ENCODE data around the gene ZNF569. TPM values are rescaled to one million over a fixed set of nuclear protein-coding genes. Genes with fewer than 3 reads are reported as not detected.
A peak's percentile ranks its signal among the peaks of the same experiment; 100 is the strongest.

ZNF569 gene
- total RNA-seq, 6 donors from 2014 or later, result 1.0 to 4.8 (median 2.9) TPM

DNA sequence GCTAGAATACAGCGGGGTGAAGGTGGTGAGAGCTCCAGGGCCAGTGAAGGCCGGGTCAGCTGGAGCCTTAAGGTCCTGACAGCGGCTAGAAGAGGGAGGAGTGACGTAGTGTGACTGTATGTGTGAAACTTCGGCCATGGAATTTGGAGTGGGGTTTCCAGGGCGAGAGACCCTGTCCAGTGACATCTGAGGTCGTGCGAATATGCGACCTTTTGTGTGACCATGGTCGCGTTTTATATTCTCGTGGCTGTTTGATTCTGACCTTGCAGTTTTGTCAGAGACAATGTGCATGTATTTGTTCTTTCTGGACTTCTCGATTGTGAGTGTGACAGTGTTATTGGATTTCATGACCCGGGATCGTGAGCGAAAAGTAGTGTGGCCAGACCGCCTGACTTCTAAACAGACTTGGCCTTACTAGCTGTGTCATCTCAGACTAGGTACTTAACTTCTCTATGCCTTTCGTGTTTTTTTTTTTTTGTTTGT lies 405 bp upstream of the ZNF569 start:
- peak overlapping the region; percentile 10 to 86 (median 68) for H3K4me3 ChIP-seq
- WGBS, 2 donors, result 41 to 42% methylated on average over 18 of the region's 18 CpGs
- TF ChIP-seq, protein P1, sequence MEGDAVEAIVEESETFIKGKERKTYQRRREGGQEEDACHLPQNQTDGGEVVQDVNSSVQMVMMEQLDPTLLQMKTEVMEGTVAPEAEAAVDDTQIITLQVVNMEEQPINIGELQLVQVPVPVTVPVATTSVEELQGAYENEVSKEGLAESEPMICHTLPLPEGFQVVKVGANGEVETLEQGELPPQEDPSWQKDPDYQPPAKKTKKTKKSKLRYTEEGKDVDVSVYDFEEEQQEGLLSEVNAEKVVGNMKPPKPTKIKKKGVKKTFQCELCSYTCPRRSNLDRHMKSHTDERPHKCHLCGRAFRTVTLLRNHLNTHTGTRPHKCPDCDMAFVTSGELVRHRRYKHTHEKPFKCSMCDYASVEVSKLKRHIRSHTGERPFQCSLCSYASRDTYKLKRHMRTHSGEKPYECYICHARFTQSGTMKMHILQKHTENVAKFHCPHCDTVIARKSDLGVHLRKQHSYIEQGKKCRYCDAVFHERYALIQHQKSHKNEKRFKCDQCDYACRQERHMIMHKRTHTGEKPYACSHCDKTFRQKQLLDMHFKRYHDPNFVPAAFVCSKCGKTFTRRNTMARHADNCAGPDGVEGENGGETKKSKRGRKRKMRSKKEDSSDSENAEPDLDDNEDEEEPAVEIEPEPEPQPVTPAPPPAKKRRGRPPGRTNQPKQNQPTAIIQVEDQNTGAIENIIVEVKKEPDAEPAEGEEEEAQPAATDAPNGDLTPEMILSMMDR (IDR thresholded peaks at IDR 0.05), result no peak
- no peak for TF ChIP-seq EP300 (IDR thresholded peaks at IDR 0.05)
- no peak for TF ChIP-seq POLR2AphosphoS5 (IDR thresholded peaks at IDR 0.05)
- TF ChIP-seq POLR2A (IDR thresholded peaks at IDR 0.05), result no peak

DNA sequence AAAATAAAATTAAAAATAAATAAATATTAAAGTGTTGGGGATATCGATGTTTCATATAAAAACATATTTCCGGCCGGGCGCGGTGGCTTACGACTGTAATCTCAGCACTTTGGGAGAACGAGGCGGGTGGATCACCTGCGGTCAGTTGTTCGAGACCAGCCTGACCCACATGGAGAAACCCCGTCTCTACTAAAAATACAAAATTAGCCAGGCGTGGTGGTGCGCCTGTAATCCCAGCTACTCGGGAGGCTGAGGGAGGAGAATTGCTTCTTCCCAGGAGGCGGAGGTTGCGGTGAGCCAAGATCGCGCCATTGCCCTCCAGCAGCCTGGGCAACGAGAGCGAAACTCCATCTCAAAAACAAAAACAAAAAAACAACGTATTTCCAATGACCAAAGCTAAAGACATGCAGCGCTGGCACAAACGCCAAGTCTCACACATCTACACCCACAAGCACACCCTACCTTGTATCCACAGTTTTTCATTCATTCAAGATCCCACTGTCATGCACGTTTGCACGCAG lies 907 bp downstream of the ZNF569 start:
- WGBS, 2 donors, result 35 to 36% methylated on average over 25 of the region's 25 CpGs
- Histone ChIP-seq H3K36me3 (peaks cover 0 to 35% (median 3%) of the 10 kb centered on the region in 4 donors), H3K27me3 (no peaks in the 10 kb centered on the region), H3K9me3 (peaks cover 0 to 26% (median 15%) of the 10 kb centered on the region in 4 donors), H3K4me3 (peak overlapping the region; percentile 59 to 86 (median 68)), H3K27ac (peak overlapping the region; percentile 68 to 93 (median 88)), H3K4me1 (peaks cover 18 to 31% (median 21%) of the 10 kb centered on the region in 4 donors)
- ATAC-seq (ENCODE audit: low FRiP score in 2 of 2), result no peak
- DNase-seq, result no peak
- TF ChIP-seq, protein P1 (IDR thresholded peaks at IDR 0.05), result no peak
- no peak for TF ChIP-seq EP300 (IDR thresholded peaks at IDR 0.05)
- TF ChIP-seq POLR2A (IDR thresholded peaks at IDR 0.05), result no peak
- no peak for TF ChIP-seq POLR2AphosphoS5 (IDR thresholded peaks at IDR 0.05)

More for the DNA sequence above, 405 bp upstream of the ZNF569 start:
- peaks cover 0 to 30% (median 2%) of the 10 kb centered on the region in 4 donors for H3K36me3 ChIP-seq
- H3K27me3 ChIP-seq, result no peaks in the 10 kb centered on the region
- peak overlapping the region; percentile 68 to 93 (median 88) for H3K27ac ChIP-seq
- peaks cover 0 to 13% (median 6%) of the 10 kb centered on the region in 4 donors for H3K9me3 ChIP-seq
- ATAC-seq (ENCODE audit: low FRiP score in 2 of 2) (no peak), DNase-seq (no peak)
- peaks cover 18 to 31% (median 21%) of the 10 kb centered on the region in 4 donors for H3K4me1 ChIP-seq

DNA sequence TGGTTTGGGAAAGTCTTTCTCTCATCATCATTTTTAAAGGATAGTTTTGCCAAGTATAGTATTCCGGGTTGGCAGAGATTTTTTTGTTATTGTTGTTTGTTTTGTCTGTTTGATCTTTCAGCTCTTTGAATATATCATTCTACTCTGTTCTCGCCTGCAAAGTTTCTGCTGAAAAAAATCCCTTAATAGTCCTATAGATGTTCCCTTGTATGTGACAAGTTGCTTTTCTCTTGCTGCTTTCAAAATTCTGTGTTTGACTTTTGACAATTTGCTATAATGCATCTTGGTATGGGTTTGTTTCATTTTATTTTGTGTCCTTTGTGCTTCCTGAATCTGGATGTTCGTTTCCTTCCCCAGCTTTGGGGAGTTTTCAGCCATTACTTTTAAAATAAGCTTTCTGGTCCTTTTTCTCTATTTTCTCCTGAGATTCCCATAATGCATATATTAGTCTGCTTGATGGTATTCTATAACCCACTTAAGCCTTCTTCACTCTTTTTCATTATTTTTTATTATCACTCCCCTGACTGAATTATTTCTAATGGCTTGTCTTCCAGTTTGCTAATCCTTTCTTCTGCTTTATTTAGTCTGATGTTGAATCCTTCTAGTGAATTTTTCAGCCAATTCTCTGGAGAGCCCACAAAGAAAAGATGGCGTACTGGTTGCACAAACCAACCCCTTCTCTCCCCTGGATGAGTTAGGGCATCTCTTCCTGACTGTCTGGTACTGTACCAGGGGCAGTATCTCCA lies 14.6 kb downstream of the ZNF569 start:
- 98 to 100% methylated on average over 4 of the region's 4 CpGs for WGBS, 2 donors
- H3K9me3 ChIP-seq, result peaks cover 91 to 100% (median 98%) of the 10 kb centered on the region in 4 donors
- ATAC-seq (ENCODE audit: low FRiP score in 2 of 2) (no peak), DNase-seq (no peak)
- H3K27me3 ChIP-seq, result no peaks in the 10 kb centered on the region
- no peaks in the 10 kb centered on the region for H3K4me1 ChIP-seq
- H3K27ac ChIP-seq, result no peak overlapping the region
- TF ChIP-seq, protein P1 (IDR thresholded peaks at IDR 0.05), result no peak
- TF ChIP-seq EP300 (IDR thresholded peaks at IDR 0.05) (no peak), POLR2AphosphoS5 (IDR thresholded peaks at IDR 0.05) (no peak), POLR2A (IDR thresholded peaks at IDR 0.05) (no peak)
- H3K4me3 ChIP-seq, result no peak overlapping the region
- peaks cover 3 to 31% (median 16%) of the 10 kb centered on the region in 4 donors for H3K36me3 ChIP-seq

DNA sequence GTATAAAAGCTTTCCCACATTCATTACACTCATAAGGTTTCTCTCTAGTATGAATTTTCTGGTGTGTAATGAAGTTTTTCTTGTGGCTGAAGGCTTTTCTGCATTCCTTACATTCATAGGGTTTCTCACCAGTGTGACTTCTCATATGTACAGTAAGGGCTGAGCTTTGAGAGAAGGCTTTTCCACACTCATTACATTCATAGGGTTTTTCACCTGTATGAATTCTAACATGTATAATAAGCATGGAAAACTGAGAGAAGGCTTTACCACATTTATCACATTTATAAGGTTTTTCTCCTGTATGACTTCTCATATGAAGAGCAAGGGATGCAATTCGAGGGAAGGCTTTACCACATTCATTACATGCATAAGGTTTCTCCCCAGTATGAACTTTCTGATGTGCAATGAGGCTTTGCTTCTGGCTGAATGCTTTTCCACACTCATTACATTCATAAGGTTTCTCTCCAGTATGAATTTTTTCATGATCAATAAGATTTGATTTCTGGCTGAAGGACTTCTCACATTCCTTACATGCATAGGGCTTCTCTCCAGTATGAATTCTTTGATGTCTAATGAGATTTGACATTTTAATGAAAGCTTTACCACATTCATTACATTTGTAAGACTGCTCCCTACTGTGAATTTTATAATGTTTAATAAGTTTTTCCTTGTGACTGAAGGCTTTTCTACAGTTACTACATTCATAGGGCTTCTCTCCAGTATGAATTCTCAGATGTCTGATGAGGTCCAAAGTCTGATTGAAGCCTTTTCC lies 53.7 kb downstream of the ZNF569 start:
- TF ChIP-seq, protein P1 (IDR thresholded peaks at IDR 0.05), result no peak
- TF ChIP-seq EP300 (IDR thresholded peaks at IDR 0.05), result no peak
- TF ChIP-seq POLR2A (IDR thresholded peaks at IDR 0.05), result no peak
- no peak for TF ChIP-seq POLR2AphosphoS5 (IDR thresholded peaks at IDR 0.05)
- ATAC-seq (ENCODE audit: low FRiP score in 2 of 2), result no peak
- Histone ChIP-seq H3K27me3 (no peaks in the 10 kb centered on the region), H3K9me3 (peaks cover 93 to 99% (median 95%) of the 10 kb centered on the region in 4 donors), H3K36me3 (peaks cover 0 to 35% (median 19%) of the 10 kb centered on the region in 4 donors), H3K4me3 (no peak overlapping the region), H3K4me1 (no peaks in the 10 kb centered on the region), H3K27ac (no peak overlapping the region)
- no peak for DNase-seq
- 95 to 96% methylated on average over 1 of the region's 1 CpG for WGBS, 2 donors

Data from upper lobe of left lung (tissue), 6 donors.